IPS DF 4.7 (cell line): ENCODE measurements around the gene CSTF3.

Source experiments
- DNase-seq: peaks from one replicate; pipeline ENCODE4 v3.0.0-alpha.2; 2013; ENCODE audit warnings: low spot score; ENCODE audit errors: extremely low read depth

The CSTF3 gene

GRCh38 chr11:33043221-33043830 is 118.0 kb downstream of the CSTF3 start:
- no peak for DNase-seq

GRCh38 chr11:33040862-33041453 is 120.3 kb downstream of the CSTF3 start:
- no peak for DNase-seq

GRCh38 chr11:33040033-33040861 is 121.0 kb downstream of the CSTF3 start:
- DNase-seq, result no peak

GRCh38 chr11:33039274-33040032 is 121.8 kb downstream of the CSTF3 start, which contains the start of gene TCP11L1:
TSS of gene TCP11L1 (plus strand) at chr11:33039572. CDS start at chr11:33043774, 4,202 bp downstream.
- peak; percentile 74 for DNase-seq

- no peak for DNase-seq
Measured at GRCh38 chr11:33035011-33035410, 126.3 kb downstream of the CSTF3 start.
